Spinal cord (tissue), 10 donors: ENCODE measurements around the gene ARSD. TPM values are rescaled to one million over a fixed set of nuclear protein-coding genes. Genes with fewer than 3 reads are reported as not detected.
"Not testable (repeated sequence)": the region's sequence is repeated elsewhere in the genome, so short reads cannot be mapped to it uniquely, and the experiment has no call there.

Experiments
- DNase-seq, 6 donors: peaks; one replicate each; pipeline versions ENCODE4 v3.0.0 to v3.0.0-alpha.2; 2013 to 2015; ENCODE audit warnings: low spot score in 6 of 6, low read depth in 4 of 6
- H3K27ac ChIP-seq: one replicate; pipeline ENCODE4 v1.5.1; 2013; ENCODE audit warnings: low read depth, low read length, control low read depth
- H3K27me3 ChIP-seq: one replicate; pipeline ENCODE4 v1.6.1; 2013; ENCODE audit warnings: low read length; ENCODE audit not compliant: control insufficient read depth, insufficient read depth
- H3K36me3 ChIP-seq: one replicate; pipeline ENCODE4 v1.6.1; 2013; ENCODE audit warnings: low read length; ENCODE audit not compliant: control insufficient read depth, insufficient read depth
- H3K4me1 ChIP-seq: one replicate; pipeline ENCODE4 v1.6.1; 2013; ENCODE audit warnings: low read length; ENCODE audit not compliant: control insufficient read depth, insufficient read depth
- H3K4me3 ChIP-seq: one replicate; pipeline ENCODE4 v1.5.1; 2013; ENCODE audit warnings: low read depth, low read length, control low read depth
- H3K9me3 ChIP-seq: one replicate; pipeline ENCODE4 v1.6.1; 2013; ENCODE audit warnings: low read length; ENCODE audit not compliant: control insufficient read depth, insufficient read depth
- WGBS: methylation state at CpG from one replicate; pipeline ENCODE4 v1.1.5; 2013; ENCODE audit warnings: missing lambda C conversion rate; ENCODE audit not compliant: insufficient coverage; 5-methylcytosine and 5-hydroxymethylcytosine counted together
- polyA plus RNA-seq, 2 donors: library from polyadenylated mRNA; unstranded; fragments of 120-200 nt; gene quantifications; one replicate each; pipeline ENCODE4 v1.2.1, GENCODE V29; 2013; ENCODE audit not compliant: insufficient read length in 2 of 2
- total RNA-seq, 2 donors: library from RNA; depleted of rRNA in 1 of 2; stranded (reverse); fragments of 120-200 nt in 1 of 2; fragments of >200 nt in 1 of 2; gene quantifications; one replicate each; pipeline versions ENCODE4 v1.2.3 to v1.2.4, GENCODE V29; 2013 to 2014
- donor health status: healthy.

Gene ARSD
- total and polyA plus RNA-seq, 4 donors = 14.5 to 32.9 (median 16.7) TPM

GRCh38 chrX:2897690-2898623, 31.2 kb downstream of the ARSD start:
- WGBS = 43% methylated on average over 16 of the region's 22 CpGs
- not testable (repeated sequence) for H3K36me3 ChIP-seq, H3K27ac ChIP-seq, H3K4me3 ChIP-seq, H3K4me1 ChIP-seq, H3K9me3 ChIP-seq, H3K27me3 ChIP-seq
- peak in 1 of 6 donors; percentile 1 for DNase-seq

GRCh38 chrX:2897311-2897689, 31.8 kb downstream of the ARSD start:
- Histone ChIP-seq H3K27me3 (no peaks in the 10 kb centered on the region), H3K36me3 (no peaks in the 10 kb centered on the region), H3K9me3 (no peaks in the 10 kb centered on the region), H3K27ac (no peak overlapping the region), H3K4me3 (no peak overlapping the region), H3K4me1 (peaks cover 9% of the 10 kb centered on the region)
- DNase-seq = no peak
- WGBS = 70% methylated on average over 10 of the region's 12 CpGs

GRCh38 chrX:2894885-2895292, 34.2 kb downstream of the ARSD start:
- DNase-seq = peak in 2 of 6 donors; percentile 41 to 74
- Histone ChIP-seq H3K4me1 (peaks cover 14% of the 10 kb centered on the region), H3K9me3 (no peaks in the 10 kb centered on the region), H3K36me3 (no peaks in the 10 kb centered on the region), H3K4me3 (no peak overlapping the region), H3K27me3 (no peaks in the 10 kb centered on the region), H3K27ac (no peak overlapping the region)
- WGBS = 6% methylated on average over 2 of the region's 9 CpGs

GRCh38 chrX:2892816-2893215, 36.3 kb downstream of the ARSD start:
- Histone ChIP-seq H3K4me1 (peaks cover 16% of the 10 kb centered on the region), H3K27ac (no peak overlapping the region), H3K9me3 (no peaks in the 10 kb centered on the region), H3K36me3 (no peaks in the 10 kb centered on the region), H3K4me3 (no peak overlapping the region), H3K27me3 (no peaks in the 10 kb centered on the region)
- no peak for DNase-seq
- 93% methylated on average over 3 of the region's 5 CpGs for WGBS

- DNase-seq, H3K27me3 ChIP-seq, H3K36me3 ChIP-seq, H3K27ac ChIP-seq, H3K4me3 ChIP-seq, H3K9me3 ChIP-seq: not testable (repeated sequence)
- 68% methylated on average over 9 of the region's 22 CpGs for WGBS
- H3K4me1 ChIP-seq = peaks cover 16% of the 10 kb centered on the region
Observed at GRCh38 chrX:2890536-2891460, 38.3 kb downstream of the ARSD start.

GRCh38 chrX:2889706-2890490, 39.2 kb downstream of the ARSD start:
- 30% methylated on average over 13 of the region's 15 CpGs for WGBS
- H3K27me3 ChIP-seq, H3K9me3 ChIP-seq, H3K27ac ChIP-seq, H3K36me3 ChIP-seq: not testable (repeated sequence)
- peak in 2 of 6 donors; percentile 51 to 75 for DNase-seq
- H3K4me1 ChIP-seq = peaks cover 12% of the 10 kb centered on the region
- H3K4me3 ChIP-seq = peak overlapping the region; percentile 14

GRCh38 chrX:2889045-2889605, 40.0 kb downstream of the ARSD start:
- Histone ChIP-seq H3K4me3 (peak overlapping the region; percentile 14), H3K27ac (no peak overlapping the region)

GRCh38 chrX:2888309-2888708, 40.8 kb downstream of the ARSD start:
- DNase-seq = no peak
- Histone ChIP-seq H3K27me3 (no peaks in the 10 kb centered on the region), H3K4me1 (peaks cover 7% of the 10 kb centered on the region), H3K9me3 (no peaks in the 10 kb centered on the region), H3K27ac (no peak overlapping the region), H3K36me3 (peaks cover 6% of the 10 kb centered on the region), H3K4me3 (no peak overlapping the region)
- 85% methylated on average over 5 of the region's 7 CpGs for WGBS

More at GRCh38 chrX:2889045-2889605, 40.0 kb downstream of the ARSD start:
- H3K27me3 ChIP-seq = no peaks in the 10 kb centered on the region
- DNase-seq = peak in 1 of 6 donors; percentile 13
- no peaks in the 10 kb centered on the region for H3K9me3 ChIP-seq
- WGBS = 76% methylated on average over 6 of the region's 11 CpGs
- peaks cover 7% of the 10 kb centered on the region for H3K4me1 ChIP-seq
- peaks cover under 1% of the 10 kb centered on the region for H3K36me3 ChIP-seq

GRCh38 chrX:2883770-2884169, 45.4 kb downstream of the ARSD start:
- no peak for DNase-seq
- H3K4me3 ChIP-seq = no peak overlapping the region
- no peaks in the 10 kb centered on the region for H3K4me1 ChIP-seq
- no peaks in the 10 kb centered on the region for H3K9me3 ChIP-seq
- H3K27me3 ChIP-seq = no peaks in the 10 kb centered on the region
- no peak overlapping the region for H3K27ac ChIP-seq
- WGBS = 96% methylated on average over 10 of the region's 14 CpGs
- H3K36me3 ChIP-seq = peaks cover 14% of the 10 kb centered on the region
